Heart left ventricle (tissue), 16 donors: ENCODE data around the gene AIG1. TPM values are rescaled to one million over a fixed set of nuclear protein-coding genes. Genes with fewer than 3 reads are reported as not detected.

ENCODE experiments used
- ATAC-seq, 4 donors: fragments of 200-7000 bp; cut with Tn5 transposase; one replicate each; pipeline ENCODE4 v1.9.1; 2020 to 2022; ENCODE audit warnings: moderate library complexity in 4 of 4, mild to moderate bottlenecking in 3 of 4, moderate number of reproducible peaks in 1 of 4
- DNase-seq, 5 donors: peaks; one replicate each; pipeline ENCODE4 v3.0.0-alpha.2; 2020
- H3K27ac ChIP-seq, 12 donors: fragments of 200-600 bp; sonication (generic) in 4 of 12; one replicate each; pipeline versions ENCODE4 v1.5.0 to v1.8.0; 2016 to 2022; ENCODE audit warnings: mild to moderate bottlenecking in 2 of 12
- H3K27me3 ChIP-seq, 9 donors: fragments of 200-600 bp; sonication (generic) in 2 of 9; one replicate each; pipeline versions ENCODE4 v1.5.1 to v1.8.0; 2016 to 2022; ENCODE audit warnings: mild to moderate bottlenecking in 3 of 9
- H3K36me3 ChIP-seq, 9 donors: fragments of 200-600 bp; sonication (generic) in 2 of 9; one replicate each; pipeline versions ENCODE4 v1.5.0 to v1.8.0; 2018 to 2022; ENCODE audit warnings: mild to moderate bottlenecking in 2 of 9
- H3K4me1 ChIP-seq, 12 donors: fragments of 200-600 bp; sonication (generic) in 4 of 12; one replicate each; pipeline versions ENCODE4 v1.5.0 to v1.8.0; 2016 to 2022; ENCODE audit warnings: mild to moderate bottlenecking in 3 of 12
- H3K4me3 ChIP-seq, 12 donors: fragments of 200-600 bp; sonication (generic) in 4 of 12; one replicate each; pipeline versions ENCODE4 v1.5.0 to v1.8.0; 2017 to 2022; ENCODE audit warnings: mild to moderate bottlenecking in 9 of 12, moderate library complexity in 4 of 12
- H3K9me3 ChIP-seq, 12 donors: fragments of 200-600 bp; sonication (generic) in 4 of 12; one replicate each; pipeline versions ENCODE4 v1.5.0 to v1.8.0; 2016 to 2022; ENCODE audit warnings: mild to moderate bottlenecking in 1 of 12
- CTCF ChIP-seq, 12 donors: fragments of 200-600 bp; sonication (generic) in 4 of 12; IDR thresholded peaks; one replicate each; pipeline versions ENCODE4 v1.5.0 to v1.8.0; 2018 to 2022; ENCODE audit warnings: antibody characterized with exemption in 12 of 12, mild to moderate bottlenecking in 5 of 12
- POLR2A ChIP-seq, 2 donors: fragments of 450-650 bp; IDR thresholded peaks; one replicate each; pipeline ENCODE4 v1.6.1; 2017; ENCODE audit warnings: antibody characterized with exemption in 2 of 2, mild to moderate bottlenecking in 2 of 2, moderate library complexity in 2 of 2
- WGBS, 4 donors: extraction: QIAGEN DNeasy Blood & Tissue Kit in 2 of 4; methylation state at CpG; one replicate each; pipeline versions ENCODE4 v1.1.5 to v1.1.7; 2013 to 2018; 5-methylcytosine and 5-hydroxymethylcytosine counted together
- intact Hi-C, 10 donors: fragments of 100-400 bp; cut with DNase I; formaldehyde crosslinking; loops; one replicate each; pipeline versions ENCODE4 v1.11.1 to v1.14.2; 2022
- polyA plus RNA-seq, 2 donors: library from polyadenylated mRNA; stranded (reverse); fragments of 200-250 nt; gene quantifications; one replicate each; pipeline ENCODE4 v1.2.3, GENCODE V29; 2013
- total RNA-seq, 9 donors: library from RNA; depleted of rRNA in 2 of 9; stranded (reverse); fragments of >200 nt in 2 of 9; fragmentation: NEBNext Ultra II Directional in 3 of 9; extraction: Animal tissue kit (Norgen Biotek cat#: 25700) in 3 of 9; gene quantifications; one replicate each; pipeline versions ENCODE4 v1.1.0 to v1.2.4, GENCODE V29; 2016 to 2023
- donor health status: ischemic (EF 13 %, LVEDD 7.1; RV severe dilation, severe dysfunction).
- donor health status: healthy with polysubstance abuse.
- donor health status: DM: no; HTN: yes; CAD: no.
- donor health status: DM: no; HTN: no; CAD: no.
- donor health status: ischemic (EF 25% LVEDD 6.9; RV normal size, moderate dysfunction).
- donor health status: ischemic (EF 25% LVEDD 5.7; RV mildly dilated, moderate dysfunction).
- donor health status: healthy.
- donor health status: DM: yes; HTN: yes; CAD: no.
- donor health status: ischemic (EF 35%, LVEDD 5.7; RV mildly dilated, moderate dysfunction).
- donor health status: nonischemic (EF 11% LVEDD 7.7; RV severe dilation, severe dysfunction).
- donor health status: DM: yes; HTN: yes; CAD: no.
- donor health status: PGD.
- donor health status: ischemic (EF 29% LVEDD 5.4; RV normal size, mild dysfunction).
- donor health status: nonischemic (EF 23%, LVEDD 6.1; RV moderate dilation, normal function).

AIG1 gene
- total and polyA plus RNA-seq, 11 donors: 18.1 to 101 (median 64.0) TPM

- Histone ChIP-seq H3K27me3 (no peaks in the 10 kb centered on the region), H3K36me3 (no peaks in the 10 kb centered on the region), H3K4me3 (no peak overlapping the region), H3K27ac (peak overlapping the region in 3 of 12 donors; percentile 6 to 47 (median 13)), H3K9me3 (peaks cover 0 to 2% (median 0%) of the 10 kb centered on the region in 12 donors), H3K4me1 (peaks cover 0 to 46% (median 20%) of the 10 kb centered on the region in 12 donors)
- intact Hi-C loops: no loop called here
- DNase-seq (no peak), ATAC-seq (peak in 2 of 4 donors; percentile 31 to 47)
- WGBS, 4 donors: 33 to 37% (median 36%) methylated on average over 3 of the region's 3 CpGs
- TF ChIP-seq POLR2A (IDR thresholded peaks at IDR 0.05): no peak
- no peak for TF ChIP-seq CTCF (IDR thresholded peaks at IDR 0.05)
Measured at GRCh38 chr6:143213859-143214376, 153.2 kb downstream of the AIG1 start.

- Histone ChIP-seq H3K36me3 (no peaks in the 10 kb centered on the region), H3K4me3 (no peak overlapping the region), H3K4me1 (peaks cover 0 to 46% (median 20%) of the 10 kb centered on the region in 12 donors), H3K9me3 (no peaks in the 10 kb centered on the region), H3K27ac (peak overlapping the region in 5 of 12 donors; percentile 25 to 71 (median 62)), H3K27me3 (no peaks in the 10 kb centered on the region)
- 48 to 64% (median 59%) methylated on average over 2 of the region's 2 CpGs for WGBS, 4 donors
- DNase-seq: no peak
- peak in 2 of 4 donors; percentile 21 to 60 for ATAC-seq
- intact Hi-C loops: no loop called here
- TF ChIP-seq POLR2A (IDR thresholded peaks at IDR 0.05) (no peak), CTCF (IDR thresholded peaks at IDR 0.05) (no peak)
Measured at GRCh38 chr6:143215363-143215762, 154.7 kb downstream of the AIG1 start.

DNA sequence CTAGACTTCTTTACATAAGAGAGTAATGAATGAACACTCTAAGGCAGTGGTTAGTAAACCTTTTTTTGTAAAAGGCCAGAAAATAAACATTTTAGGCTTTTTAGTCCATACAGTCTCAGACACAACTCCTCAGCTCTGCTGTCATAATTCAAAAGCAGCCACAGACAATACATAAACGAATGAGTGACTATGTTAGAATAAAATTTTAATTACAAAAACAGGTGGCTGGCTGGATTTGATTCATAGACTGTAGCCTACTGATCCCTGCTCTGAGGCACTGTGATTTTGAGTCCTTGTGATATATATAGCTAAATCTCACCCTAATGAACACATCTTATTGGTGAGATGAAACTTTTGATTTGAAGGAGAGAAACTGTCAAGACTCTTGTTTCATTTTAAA, 155.1 kb downstream of the AIG1 start:
- H3K9me3 ChIP-seq: no peaks in the 10 kb centered on the region
- DNase-seq (no peak), ATAC-seq (peak in 3 of 4 donors; percentile 31 to 84 (median 69))
- no peak for TF ChIP-seq CTCF (IDR thresholded peaks at IDR 0.05)
- no peak for TF ChIP-seq POLR2A (IDR thresholded peaks at IDR 0.05)
- intact Hi-C loops: no loop called here
- H3K36me3 ChIP-seq: no peaks in the 10 kb centered on the region
- no peaks in the 10 kb centered on the region for H3K27me3 ChIP-seq
- no peak overlapping the region for H3K4me3 ChIP-seq
- H3K4me1 ChIP-seq: peaks cover 0 to 46% (median 20%) of the 10 kb centered on the region in 12 donors
- WGBS, 4 donors: 16 to 38% (median 30%) methylated on average over 1 of the region's 1 CpG
- peak overlapping the region in 5 of 12 donors; percentile 25 to 71 (median 62) for H3K27ac ChIP-seq

GRCh38 chr6:143218233-143218632, 157.5 kb downstream of the AIG1 start:
- H3K27ac ChIP-seq: peak overlapping the region in 3 of 12 donors; percentile 12 to 31 (median 22)
- H3K4me1 ChIP-seq: peaks cover 0 to 61% (median 35%) of the 10 kb centered on the region in 12 donors
- intact Hi-C loops: no loop called here
- H3K4me3 ChIP-seq: no peak overlapping the region
- TF ChIP-seq POLR2A (IDR thresholded peaks at IDR 0.05) (no peak), CTCF (IDR thresholded peaks at IDR 0.05) (no peak)
- no peak for DNase-seq
- H3K27me3 ChIP-seq: no peaks in the 10 kb centered on the region
- whole genome bisulfite sequencing, 4 donors: 50 to 65% (median 55%) methylated on average over 5 of the region's 5 CpGs
- ATAC-seq: no peak
- no peaks in the 10 kb centered on the region for H3K9me3 ChIP-seq
- H3K36me3 ChIP-seq: no peaks in the 10 kb centered on the region
